Hepatocyte (in vitro differentiated cells): ENCODE measurements around the gene KRT84.
"Not testable (repeated sequence)": the region's sequence is repeated elsewhere in the genome, so short reads cannot be mapped to it uniquely, and the experiment has no call there.

Experiments
- CTCF ChIP-seq: fragments of 200-600 bp; sonication (generic); IDR thresholded peaks from 2 replicates; pipeline ENCODE4 v1.5.1; 2016; ENCODE audit warnings: antibody characterized with exemption, mild to moderate bottlenecking; ENCODE audit not compliant: poor library complexity
- EZH2 ChIP-seq: fragments of 200-600 bp; sonication (generic); IDR thresholded peaks from 2 replicates; pipeline ENCODE4 v1.6.1; 2016; ENCODE audit warnings: antibody characterized with exemption, mild to moderate bottlenecking, borderline replicate concordance
- EZH2phosphoT487 ChIP-seq: fragments of 200-600 bp; sonication (generic); IDR thresholded peaks from one replicate; pipeline ENCODE4 v1.6.1; 2018; ENCODE audit warnings: antibody characterized with exemption, mild to moderate bottlenecking, low read depth, moderate library complexity; ENCODE audit not compliant: unreplicated experiment, severe bottlenecking

GRCh38 chr12:52410589-52411248 lies 25.3 kb upstream of the KRT84 start:
- not testable (repeated sequence) for TF ChIP-seq CTCF, EZH2, EZH2phosphoT487
